ENCODE results near the gene PI4KB. TPM values are rescaled to one million over a fixed set of nuclear protein-coding genes. Genes with fewer than 3 reads are reported as not detected.

PI4KB gene
- total and polyA plus RNA-seq, 10 donors: 25.6 to 85.4 (median 66.3) TPM

GRCh38 chr1:151327903-151328674 is 873 bp upstream of the PI4KB start:
- Histone ChIP-seq H3K27me3 (replicated peaks in 1 of 7) (no peaks in the 10 kb centered on the region), H3K9me3 (no peaks in the 10 kb centered on the region), H3K4me3 (peak overlapping the region; percentile 72 to 90 (median 84)), H3K27ac (peak overlapping the region; percentile 81 to 98 (median 96)), H3K36me3 (peaks cover 0 to 29% (median 24%) of the 10 kb centered on the region in 6 donors), H3K4me1 (peaks cover 20 to 50% (median 43%) of the 10 kb centered on the region in 6 donors)
- TF ChIP-seq POLR2AphosphoS5 (IDR thresholded peaks at IDR 0.05) (peak in 1 of 3 donors; percentile 27), POLR2A (IDR thresholded peaks at IDR 0.05) (no peak)
- intact Hi-C loops (cut with DNase I; ENCODE audit: low total_unique reads): no loop called here
- DNase-seq: peak; percentile 84
- 25 to 38% (median 31%) methylated on average over 34 of the region's 34 CpGs for WGBS, 5 donors

- no peak for DNase-seq
- 2 to 5% (median 3%) methylated on average over 9 to 12 of the region's 12 CpGs for WGBS, 5 donors
These were observed 495 bp downstream of the PI4KB start for GRCh38 chr1:151326619-151327222.

GRCh38 chr1:151325646-151326429 is 1.4 kb downstream of the PI4KB start:
- no peaks in the 10 kb centered on the region for H3K9me3 ChIP-seq
- 39 to 69% (median 54%) methylated on average over 5 of the region's 5 CpGs for WGBS, 5 donors
- H3K4me3 ChIP-seq: peak overlapping the region in 7 of 8 donors; percentile 75 to 90 (median 85)
- no peak for DNase-seq
- peak overlapping the region in 7 of 8 donors; percentile 92 to 98 (median 96) for H3K27ac ChIP-seq
- no peaks in the 10 kb centered on the region for H3K27me3 ChIP-seq (replicated peaks in 1 of 7)
- H3K36me3 ChIP-seq: peaks cover 0 to 51% (median 40%) of the 10 kb centered on the region in 6 donors
- TF ChIP-seq CTCF (IDR thresholded peaks at IDR 0.05 in 8 of 11, conservative IDR thresholded peaks at IDR 0.05 in 3 of 11) (no peak), POLR2A (IDR thresholded peaks at IDR 0.05) (no peak), POLR2AphosphoS5 (IDR thresholded peaks at IDR 0.05) (no peak)
- intact Hi-C loops (cut with DNase I; ENCODE audit: low total_unique reads): no loop called here
- peaks cover 20 to 73% (median 50%) of the 10 kb centered on the region in 6 donors for H3K4me1 ChIP-seq

More at GRCh38 chr1:151326619-151327222, 495 bp downstream of the PI4KB start:
- H3K4me1 ChIP-seq: peaks cover 20 to 64% (median 50%) of the 10 kb centered on the region in 6 donors
- intact Hi-C loops (cut with DNase I; ENCODE audit: low total_unique reads): no loop called here
- peak overlapping the region; percentile 81 to 98 (median 96) for H3K27ac ChIP-seq
- H3K36me3 ChIP-seq: peaks cover 0 to 43% (median 33%) of the 10 kb centered on the region in 6 donors
- TF ChIP-seq POLR2AphosphoS5 (IDR thresholded peaks at IDR 0.05) (peak in 1 of 3 donors; percentile 34), POLR2A (IDR thresholded peaks at IDR 0.05) (no peak)
- H3K27me3 ChIP-seq (replicated peaks in 1 of 7): no peaks in the 10 kb centered on the region
- H3K4me3 ChIP-seq: peak overlapping the region; percentile 72 to 90 (median 84)
- no peaks in the 10 kb centered on the region for H3K9me3 ChIP-seq

GRCh38 chr1:151325231-151325630 is 2.0 kb downstream of the PI4KB start:
- H3K36me3 ChIP-seq: peaks cover 0 to 57% (median 46%) of the 10 kb centered on the region in 6 donors
- no peak for TF ChIP-seq POLR2AphosphoS5 (IDR thresholded peaks at IDR 0.05)
- no peak for TF ChIP-seq CTCF (IDR thresholded peaks at IDR 0.05 in 8 of 11, conservative IDR thresholded peaks at IDR 0.05 in 3 of 11)
- no peak for TF ChIP-seq POLR2A (IDR thresholded peaks at IDR 0.05)
- H3K27me3 ChIP-seq (replicated peaks in 1 of 7): no peaks in the 10 kb centered on the region
- H3K4me1 ChIP-seq: peaks cover 20 to 78% (median 50%) of the 10 kb centered on the region in 6 donors
- H3K4me3 ChIP-seq: peak overlapping the region in 2 of 8 donors; percentile 86 to 88
- peak overlapping the region in 4 of 8 donors; percentile 14 to 98 (median 94) for H3K27ac ChIP-seq
- intact Hi-C loops (cut with DNase I; ENCODE audit: low total_unique reads): no loop called here
- H3K9me3 ChIP-seq: no peaks in the 10 kb centered on the region
- WGBS, 5 donors: 67 to 79% (median 75%) methylated on average over 7 of the region's 7 CpGs
- no peak for DNase-seq

Measured in spleen (tissue), 11 donors.